DMS53 (cell line): ENCODE measurements around the gene C4orf36.
"Not testable (repeated sequence)": the region's sequence is repeated elsewhere in the genome, so short reads cannot be mapped to it uniquely, and the experiment has no call there.

Experiments used
- DNase-seq: peaks from one replicate; lab custom pipeline; 2025; lab: John Stamatoyannopoulos, UW

The C4orf36 gene

GRCh38 chr4:86917212-86918039 is 25.2 kb upstream of the C4orf36 start:
- DNase-seq: no peak

- DNase-seq: no peak
These were observed 24.2 kb upstream of the C4orf36 start for GRCh38 chr4:86916392-86916791.

DNA sequence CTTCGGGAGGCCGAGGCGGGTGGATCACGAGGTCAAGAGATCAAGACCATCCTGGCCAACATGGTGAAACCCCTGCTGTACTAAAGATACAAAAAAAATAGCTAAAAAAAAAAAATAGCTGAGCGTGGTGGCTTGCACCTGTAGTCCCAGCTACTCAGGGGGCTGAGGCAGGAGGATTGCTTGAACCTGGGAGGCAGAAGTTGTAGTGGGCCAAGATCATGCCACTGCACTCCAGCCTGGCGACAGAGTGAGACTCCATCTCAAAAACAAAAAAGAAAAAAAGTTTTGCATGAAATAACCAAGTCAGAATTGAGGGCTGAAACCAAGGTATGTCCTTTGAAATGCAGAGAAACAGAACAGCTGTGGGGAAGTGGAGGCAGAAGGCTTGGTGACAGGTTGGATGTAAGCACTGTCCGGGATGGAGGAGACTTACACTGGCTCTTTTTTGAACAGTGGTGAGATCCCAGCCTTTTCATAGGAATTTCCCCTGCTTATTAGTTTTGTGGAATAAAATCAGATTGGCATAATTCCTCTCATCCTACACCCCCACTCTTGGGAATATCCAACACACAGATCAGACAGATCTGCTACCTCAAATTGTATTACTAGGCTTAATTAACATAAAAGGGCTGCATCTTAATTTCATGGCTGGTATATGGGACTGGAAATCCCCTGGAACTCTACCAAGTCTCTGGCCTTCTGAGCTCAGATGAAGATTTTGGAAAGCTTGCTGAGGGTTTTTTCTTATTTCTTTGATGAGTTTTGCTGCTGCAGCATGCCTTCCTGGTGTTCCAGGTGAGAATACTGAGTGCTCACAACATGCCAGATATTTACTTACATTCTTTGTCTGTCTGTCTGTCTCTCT is 18.8 kb upstream of the C4orf36 start:
- DNase-seq: no peak

GRCh38 chr4:86910369-86910768 is 18.1 kb upstream of the C4orf36 start:
- peak; percentile 9 for DNase-seq

- DNase-seq: no peak
These were observed 17.5 kb upstream of the C4orf36 start for GRCh38 chr4:86909546-86910295.

DNA sequence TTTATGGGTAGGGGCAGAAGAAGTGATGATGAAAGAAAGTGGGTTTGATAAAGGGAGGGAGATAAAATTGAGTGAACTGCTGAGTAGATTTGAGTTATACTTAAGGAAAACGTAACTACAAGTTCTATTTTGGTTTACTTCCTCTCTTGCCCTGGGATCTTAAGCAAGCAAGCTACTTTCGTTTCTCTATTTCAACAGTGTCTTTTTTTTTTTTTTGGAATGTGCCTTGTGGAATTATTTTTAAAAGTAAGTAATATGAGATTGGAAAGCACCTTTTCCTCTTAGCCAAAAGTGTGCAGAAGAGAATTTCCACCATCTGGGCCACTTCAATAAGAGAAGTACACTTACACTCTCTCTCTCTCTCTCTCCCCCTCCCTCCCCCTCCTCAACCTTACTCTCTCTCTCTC is 16.0 kb upstream of the C4orf36 start:
- no peak for DNase-seq

DNA sequence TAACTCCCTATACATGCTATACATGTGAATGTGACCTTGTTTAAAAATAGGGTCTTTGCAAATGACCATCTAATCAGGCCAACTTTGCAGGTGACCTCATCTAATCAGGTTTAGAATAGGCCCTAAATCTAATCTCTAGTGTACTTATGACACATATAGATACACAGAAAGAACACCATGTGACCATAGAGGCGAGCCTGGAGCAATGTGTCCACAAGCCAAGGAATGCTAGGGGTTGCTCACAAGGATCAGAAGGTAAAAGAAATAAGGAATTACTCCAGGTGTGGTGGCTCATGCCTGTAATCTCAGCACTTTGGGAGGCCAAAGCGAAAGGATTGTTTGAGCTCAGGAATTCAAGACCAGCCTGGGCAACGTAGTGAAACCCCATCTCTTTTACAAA is 9.6 kb upstream of the C4orf36 start:
- DNase-seq: no peak

DNA sequence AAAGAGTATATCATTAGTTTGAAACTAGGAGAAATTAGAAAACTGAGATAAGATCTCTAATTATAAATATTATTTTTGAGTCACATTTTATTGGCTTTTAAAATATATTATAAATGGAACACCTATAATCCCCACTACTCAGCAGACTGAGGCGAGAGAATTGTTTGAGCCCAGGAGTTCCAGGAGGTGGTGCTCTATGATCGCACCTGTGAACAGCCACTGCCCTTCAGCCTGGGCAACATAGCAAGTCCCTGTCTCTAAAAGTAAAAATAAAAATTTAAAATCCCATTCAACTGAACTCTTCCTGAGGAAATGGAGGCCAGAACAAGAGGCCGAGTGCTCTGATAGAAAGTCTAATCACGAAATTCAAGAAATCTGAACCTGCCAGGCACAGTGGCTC is 6.3 kb upstream of the C4orf36 start:
- DNase-seq: peak; percentile 17

GRCh38 chr4:86896596-86896995 is 4.4 kb upstream of the C4orf36 start:
- no peak for DNase-seq

DNA sequence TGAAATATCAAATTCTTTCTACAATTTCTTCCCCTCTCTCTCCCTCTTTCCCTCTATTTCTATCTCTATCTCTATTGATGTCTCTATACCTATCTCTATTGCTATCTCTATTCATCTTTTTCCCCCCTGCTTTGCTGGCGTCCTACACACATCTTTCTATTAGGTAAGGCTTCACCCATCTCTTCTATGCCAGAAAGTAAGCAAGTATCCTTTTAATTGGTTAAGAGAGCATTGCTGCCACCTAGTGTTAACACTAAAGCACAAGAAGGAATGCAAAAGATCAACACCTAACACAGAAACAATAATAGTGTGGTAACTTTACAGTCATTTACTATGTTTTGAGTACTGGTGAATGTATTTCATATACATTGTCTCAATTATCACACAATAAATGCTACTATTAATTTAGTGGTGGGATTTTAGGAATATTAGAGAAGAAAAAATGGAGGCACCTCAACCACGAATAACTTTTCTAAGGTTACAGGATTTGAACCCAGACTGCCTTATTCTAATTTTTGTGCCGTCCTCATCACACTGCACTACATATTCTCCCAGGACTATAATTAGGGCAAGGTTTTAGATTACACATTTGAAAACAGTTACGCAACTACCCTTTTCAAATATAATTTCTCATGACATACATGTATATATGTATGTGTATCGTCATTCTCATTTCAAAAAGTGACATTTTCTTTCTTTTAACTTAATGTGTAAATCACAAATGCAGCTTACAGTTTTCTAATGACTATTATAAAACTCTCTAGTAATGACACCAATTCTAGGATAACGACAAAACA is 3.7 kb upstream of the C4orf36 start:
- peak; percentile 82 for DNase-seq

GRCh38 chr4:86894455-86894854 is 2.2 kb upstream of the C4orf36 start:
- DNase-seq: peak; percentile 59

GRCh38 chr4:86893136-86893535 is 914 bp upstream of the C4orf36 start:
- DNase-seq: no peak

DNA sequence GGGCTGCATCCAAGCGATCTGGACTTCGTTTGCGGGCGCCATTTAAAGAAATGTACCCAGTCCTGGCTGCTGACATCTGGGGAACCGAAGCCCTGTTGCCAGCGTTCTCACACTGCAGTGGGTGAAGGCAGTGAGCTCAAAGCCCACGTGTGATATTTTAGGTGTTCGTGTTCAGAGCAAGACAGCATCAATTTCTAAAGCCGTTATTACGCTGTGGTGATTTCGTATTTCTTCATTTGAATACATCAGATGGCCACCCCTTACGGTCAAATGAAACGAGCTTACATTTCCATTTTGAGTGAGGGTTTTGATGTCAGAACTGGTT is 376 bp upstream of the C4orf36 start:
- peak; percentile 38 for DNase-seq

DNA sequence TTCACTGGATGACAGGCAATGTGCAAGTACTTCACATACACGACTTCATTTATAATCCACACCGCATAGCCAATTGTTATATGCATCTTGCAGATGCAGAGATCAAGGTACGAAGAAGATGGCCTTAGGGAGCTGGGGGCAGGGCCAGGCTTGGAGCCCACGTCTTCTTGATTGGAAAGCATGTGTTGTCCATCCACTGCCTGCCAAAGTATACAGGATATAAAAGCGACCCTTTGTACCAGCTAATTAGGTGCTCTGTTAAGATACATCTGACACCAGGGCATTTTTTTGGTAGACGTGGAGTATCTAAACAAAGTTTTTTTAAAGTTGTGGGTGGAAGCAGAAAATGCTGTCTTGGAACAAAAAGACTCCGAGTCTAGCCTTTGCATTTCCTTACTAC is 1.4 kb downstream of the C4orf36 start:
- DNase-seq: no peak

DNA sequence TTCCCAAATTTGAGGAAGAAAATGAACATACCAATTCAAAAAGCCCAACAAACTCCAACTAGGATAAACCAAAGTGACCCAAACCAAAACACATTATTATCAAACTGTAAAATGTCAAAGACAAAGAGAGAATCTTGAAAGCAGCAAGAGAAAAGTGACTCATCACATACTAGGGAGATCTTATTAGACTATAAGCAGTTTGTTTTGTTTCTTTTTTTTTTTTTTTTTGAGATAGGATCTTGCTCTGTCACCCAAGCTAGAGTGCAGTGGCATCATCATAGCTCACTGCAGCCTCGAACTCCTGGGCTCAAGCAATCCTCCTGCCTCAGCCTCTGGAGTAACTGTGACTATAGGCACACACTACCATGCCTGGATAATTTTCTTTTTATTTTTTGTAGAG is 12.6 kb downstream of the C4orf36 start:
- no peak for DNase-seq

DNA sequence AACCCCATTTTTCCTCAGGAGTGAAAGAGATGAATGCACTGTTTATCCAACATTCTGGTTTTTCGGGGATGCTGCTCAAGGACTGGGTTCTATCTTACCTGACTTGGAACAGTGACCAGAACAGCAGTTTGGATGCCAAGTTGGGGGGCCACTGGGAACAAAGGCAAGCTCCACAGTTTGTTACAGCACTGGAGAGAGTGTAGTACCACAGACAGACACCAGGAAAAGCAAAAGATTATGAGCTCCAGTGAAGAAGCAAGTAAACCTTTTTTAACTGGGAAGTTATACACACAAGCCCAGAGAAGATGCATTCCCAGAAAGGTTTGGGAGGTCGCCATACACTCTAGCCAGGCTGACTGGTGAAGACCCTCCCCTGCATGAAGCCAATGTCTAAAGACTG is 13.6 kb downstream of the C4orf36 start:
- DNase-seq: no peak

GRCh38 chr4:86876894-86877685 is 15.1 kb downstream of the C4orf36 start:
- no peak for DNase-seq

GRCh38 chr4:86875436-86875835 is 16.8 kb downstream of the C4orf36 start:
- not testable (repeated sequence) for DNase-seq

DNA sequence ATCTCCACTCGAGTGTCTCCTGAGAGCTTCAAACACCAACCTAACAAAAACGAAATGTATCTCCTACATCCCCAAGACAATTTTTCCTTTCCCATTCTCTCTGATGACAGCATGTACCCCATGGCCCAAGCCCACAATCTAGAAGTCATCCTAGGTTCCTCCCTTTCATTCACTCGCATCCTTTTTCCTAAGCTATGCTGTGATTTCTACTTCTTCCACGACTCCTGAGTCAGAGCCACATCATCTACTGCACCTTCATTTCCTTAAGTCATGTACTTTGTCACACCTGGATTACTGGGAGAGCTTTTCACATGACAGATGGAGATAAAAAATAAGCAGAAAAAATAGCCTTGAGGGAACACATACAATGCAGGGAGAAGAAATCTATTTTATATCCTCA is 20.1 kb downstream of the C4orf36 start:
- no peak for DNase-seq

DNA sequence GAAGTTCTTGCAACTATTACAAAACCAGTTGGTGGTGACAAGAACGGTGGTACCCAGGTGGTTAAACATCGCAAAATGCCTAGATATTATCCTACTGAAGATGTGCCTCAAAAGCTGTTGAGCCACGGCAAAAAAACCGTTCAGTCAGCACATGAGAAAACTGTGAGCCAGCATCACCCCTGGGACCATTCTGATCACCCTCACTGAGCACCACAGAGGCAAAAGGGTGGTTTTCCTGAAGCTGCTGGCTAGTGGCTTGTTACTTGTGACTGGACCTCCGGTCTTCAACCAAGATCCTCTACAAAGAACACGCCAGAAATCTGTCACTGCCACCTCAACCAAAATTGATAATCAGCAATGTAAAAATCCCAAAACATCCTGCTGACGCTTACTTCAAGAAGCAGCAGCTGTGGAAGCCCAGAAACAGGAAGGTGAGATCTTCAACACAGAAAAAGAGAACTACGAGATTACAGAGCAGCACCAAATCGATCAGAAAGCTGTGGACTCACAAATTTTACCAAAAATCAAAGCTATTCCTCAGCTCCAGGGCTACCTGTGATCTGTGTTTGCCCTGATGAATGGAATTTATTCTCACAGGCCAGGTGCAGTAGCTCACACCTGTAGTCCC is 21.7 kb downstream of the C4orf36 start:
- DNase-seq: no peak
